HL-60 (cell line): ENCODE data around the gene CACNA2D1.
A peak's percentile ranks its signal among the peaks of the same experiment; 100 is the strongest.

Experiments used
- DNase-seq, 2 experiments: peaks; one replicate each; pipeline ENCODE4 v3.0.0-alpha.2; 2010 to 2020; ENCODE audit warnings: low read depth in 1 of 2, low spot score in 1 of 2
- H3K27ac ChIP-seq: fragments of 250-450 bp; sonication (Bioruptor Pico); replicated peaks from 2 replicates; pipeline ENCODE4 v1.5.1; 2020; ENCODE audit warnings: mild to moderate bottlenecking, moderate library complexity
- H3K27me3 ChIP-seq: fragments of 250-450 bp; sonication (Bioruptor Pico); 2 replicates; pipeline ENCODE4 v1.5.1; 2021; ENCODE audit warnings: mild to moderate bottlenecking, moderate library complexity; ENCODE audit not compliant: insufficient read depth, poor library complexity, severe bottlenecking
- H3K4me3 ChIP-seq: replicated peaks from 2 replicates; pipeline ENCODE4 v1.5.1; 2011; ENCODE audit warnings: mild to moderate bottlenecking, control low read depth, low read length; ENCODE audit not compliant: insufficient read depth
- GABPA ChIP-seq: IDR thresholded peaks from 2 replicates; pipeline ENCODE4 v1.6.1; 2012; ENCODE audit warnings: low read depth
- POLR2AphosphoS5 ChIP-seq: IDR thresholded peaks from 2 replicates; pipeline ENCODE4 v1.6.1; 2012; ENCODE audit warnings: low read depth
- SPI1 ChIP-seq: IDR thresholded peaks from 2 replicates; pipeline ENCODE4 v1.6.1; 2012; ENCODE audit warnings: low read depth, mild to moderate bottlenecking, borderline replicate concordance
- TF ChIP-seq, protein P1 (sequence below): IDR thresholded peaks from 2 replicates; pipeline ENCODE4 v1.6.1; 2012; ENCODE audit warnings: low read depth; ENCODE audit not compliant: insufficient replicate concordance
- TF ChIP-seq, protein P2 (sequence below): IDR thresholded peaks from one replicate; pipeline ENCODE4 v1.5.1; 2011; ENCODE audit warnings: low read length, control low read depth, inconsistent platforms; ENCODE audit not compliant: insufficient read depth

CACNA2D1 gene

DNA sequence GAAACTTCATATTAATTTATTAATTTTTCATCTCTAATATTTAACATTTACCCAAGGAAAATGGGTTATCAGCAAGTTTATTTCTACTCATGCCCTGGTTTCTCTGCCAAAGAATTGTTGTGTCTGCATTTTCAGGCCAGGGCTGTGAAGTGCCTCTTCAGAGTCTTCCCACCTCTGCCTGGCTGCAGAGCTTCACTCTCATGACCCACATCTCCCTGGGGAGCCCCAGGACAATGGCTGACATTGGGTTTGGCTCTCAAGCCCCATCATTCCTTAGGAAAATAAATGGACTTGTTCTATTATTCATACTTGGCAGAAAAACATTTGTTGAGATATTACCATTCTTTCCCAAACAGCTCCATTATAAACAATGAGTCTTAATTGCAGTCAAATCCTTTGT is 30.3 kb downstream of the CACNA2D1 start:
- TF ChIP-seq SPI1 (no peak), GABPA (no peak)
- no peak for DNase-seq

DNA sequence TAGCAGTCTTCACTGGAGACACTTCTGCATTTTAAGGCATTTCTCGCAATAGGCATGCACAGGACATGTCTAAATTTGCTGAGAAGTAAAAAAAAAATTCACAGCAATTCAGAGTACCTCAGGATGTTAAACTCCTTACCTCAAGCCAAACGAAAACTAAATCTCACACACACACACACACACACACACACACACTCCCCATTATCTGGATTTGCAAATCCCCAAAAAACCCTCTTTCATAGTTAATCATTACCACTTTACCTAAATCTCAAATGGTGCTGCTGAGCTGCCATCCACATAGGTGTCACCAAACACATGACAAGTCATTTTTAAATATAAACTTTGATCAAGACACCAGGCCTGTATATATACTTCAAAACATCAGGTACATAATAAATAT is 31.8 kb downstream of the CACNA2D1 start:
- DNase-seq = no peak
- Histone ChIP-seq H3K27ac (no peak overlapping the region), H3K4me3 (no peak overlapping the region), H3K27me3 (no peaks in the 10 kb centered on the region)
- TF ChIP-seq SPI1 = 0 out of 2 replicates have a peak, but pooled peaks have one; percentile 6
- TF ChIP-seq POLR2AphosphoS5 = no peak
- TF ChIP-seq, protein P1, sequence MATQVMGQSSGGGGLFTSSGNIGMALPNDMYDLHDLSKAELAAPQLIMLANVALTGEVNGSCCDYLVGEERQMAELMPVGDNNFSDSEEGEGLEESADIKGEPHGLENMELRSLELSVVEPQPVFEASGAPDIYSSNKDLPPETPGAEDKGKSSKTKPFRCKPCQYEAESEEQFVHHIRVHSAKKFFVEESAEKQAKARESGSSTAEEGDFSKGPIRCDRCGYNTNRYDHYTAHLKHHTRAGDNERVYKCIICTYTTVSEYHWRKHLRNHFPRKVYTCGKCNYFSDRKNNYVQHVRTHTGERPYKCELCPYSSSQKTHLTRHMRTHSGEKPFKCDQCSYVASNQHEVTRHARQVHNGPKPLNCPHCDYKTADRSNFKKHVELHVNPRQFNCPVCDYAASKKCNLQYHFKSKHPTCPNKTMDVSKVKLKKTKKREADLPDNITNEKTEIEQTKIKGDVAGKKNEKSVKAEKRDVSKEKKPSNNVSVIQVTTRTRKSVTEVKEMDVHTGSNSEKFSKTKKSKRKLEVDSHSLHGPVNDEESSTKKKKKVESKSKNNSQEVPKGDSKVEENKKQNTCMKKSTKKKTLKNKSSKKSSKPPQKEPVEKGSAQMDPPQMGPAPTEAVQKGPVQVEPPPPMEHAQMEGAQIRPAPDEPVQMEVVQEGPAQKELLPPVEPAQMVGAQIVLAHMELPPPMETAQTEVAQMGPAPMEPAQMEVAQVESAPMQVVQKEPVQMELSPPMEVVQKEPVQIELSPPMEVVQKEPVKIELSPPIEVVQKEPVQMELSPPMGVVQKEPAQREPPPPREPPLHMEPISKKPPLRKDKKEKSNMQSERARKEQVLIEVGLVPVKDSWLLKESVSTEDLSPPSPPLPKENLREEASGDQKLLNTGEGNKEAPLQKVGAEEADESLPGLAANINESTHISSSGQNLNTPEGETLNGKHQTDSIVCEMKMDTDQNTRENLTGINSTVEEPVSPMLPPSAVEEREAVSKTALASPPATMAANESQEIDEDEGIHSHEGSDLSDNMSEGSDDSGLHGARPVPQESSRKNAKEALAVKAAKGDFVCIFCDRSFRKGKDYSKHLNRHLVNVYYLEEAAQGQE = no peak

More for the DNA sequence above, 30.3 kb downstream of the CACNA2D1 start:
- no peaks in the 10 kb centered on the region for H3K27me3 ChIP-seq
- H3K27ac ChIP-seq = no peak overlapping the region
- H3K4me3 ChIP-seq = no peak overlapping the region

DNA sequence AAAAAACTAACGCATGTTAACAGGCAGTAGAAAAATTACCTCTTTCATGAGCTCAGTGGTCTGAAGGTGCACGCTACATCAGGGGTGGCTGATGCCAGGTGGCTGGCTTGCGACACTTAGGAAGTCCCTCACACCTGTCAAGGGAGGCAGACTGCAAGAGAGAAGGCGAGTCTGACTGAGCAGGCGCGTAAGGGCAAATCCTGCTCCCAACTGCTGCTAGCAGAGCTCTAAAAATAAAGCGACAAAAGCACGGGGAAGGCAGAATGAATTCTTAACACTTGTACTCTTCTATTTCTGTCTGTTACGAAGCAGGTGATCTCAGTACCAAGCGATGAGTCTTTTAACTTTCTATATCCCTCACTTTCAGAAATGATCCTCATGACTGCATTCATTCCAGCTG is 33.1 kb downstream of the CACNA2D1 start:
- Histone ChIP-seq H3K27ac (no peak overlapping the region), H3K4me3 (no peak overlapping the region), H3K27me3 (no peaks in the 10 kb centered on the region)
- TF ChIP-seq, protein P2, sequence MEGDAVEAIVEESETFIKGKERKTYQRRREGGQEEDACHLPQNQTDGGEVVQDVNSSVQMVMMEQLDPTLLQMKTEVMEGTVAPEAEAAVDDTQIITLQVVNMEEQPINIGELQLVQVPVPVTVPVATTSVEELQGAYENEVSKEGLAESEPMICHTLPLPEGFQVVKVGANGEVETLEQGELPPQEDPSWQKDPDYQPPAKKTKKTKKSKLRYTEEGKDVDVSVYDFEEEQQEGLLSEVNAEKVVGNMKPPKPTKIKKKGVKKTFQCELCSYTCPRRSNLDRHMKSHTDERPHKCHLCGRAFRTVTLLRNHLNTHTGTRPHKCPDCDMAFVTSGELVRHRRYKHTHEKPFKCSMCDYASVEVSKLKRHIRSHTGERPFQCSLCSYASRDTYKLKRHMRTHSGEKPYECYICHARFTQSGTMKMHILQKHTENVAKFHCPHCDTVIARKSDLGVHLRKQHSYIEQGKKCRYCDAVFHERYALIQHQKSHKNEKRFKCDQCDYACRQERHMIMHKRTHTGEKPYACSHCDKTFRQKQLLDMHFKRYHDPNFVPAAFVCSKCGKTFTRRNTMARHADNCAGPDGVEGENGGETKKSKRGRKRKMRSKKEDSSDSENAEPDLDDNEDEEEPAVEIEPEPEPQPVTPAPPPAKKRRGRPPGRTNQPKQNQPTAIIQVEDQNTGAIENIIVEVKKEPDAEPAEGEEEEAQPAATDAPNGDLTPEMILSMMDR = no peak
- TF ChIP-seq POLR2AphosphoS5 = no peak
- no peak for TF ChIP-seq SPI1
- no peak for TF ChIP-seq GABPA
- TF ChIP-seq, protein P1 = no peak
- DNase-seq = no peak

DNA sequence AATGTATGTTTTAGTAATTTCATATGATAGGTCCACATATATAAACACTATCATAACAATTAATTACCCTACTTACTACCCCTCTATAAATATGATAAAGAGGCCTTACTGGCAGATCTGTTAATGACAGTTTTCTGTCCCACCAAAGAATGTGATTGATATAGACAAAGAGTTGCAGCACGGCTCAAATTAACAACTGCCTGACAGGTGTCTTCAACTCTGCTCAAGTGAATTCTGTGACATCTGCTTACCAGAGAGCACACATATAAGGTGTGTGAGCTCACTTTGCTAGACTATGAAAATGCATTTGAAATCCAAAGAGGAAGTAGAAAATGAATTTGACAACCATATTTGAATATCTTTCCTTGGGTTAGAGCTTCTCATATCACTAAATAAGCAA is 36.6 kb downstream of the CACNA2D1 start:
- TF ChIP-seq, protein P1 = no peak
- TF ChIP-seq GABPA (no peak), POLR2AphosphoS5 (no peak), SPI1 (no peak)
- TF ChIP-seq, protein P2 = no peak
- Histone ChIP-seq H3K27me3 (no peaks in the 10 kb centered on the region), H3K4me3 (no peak overlapping the region), H3K27ac (no peak overlapping the region)
- DNase-seq = no peak
